DOHH2 (cell line): ENCODE results near the gene CRELD1.
"Not testable (repeated sequence)": the region's sequence is repeated elsewhere in the genome, so short reads cannot be mapped to it uniquely, and the experiment has no call there.

Experiments
- H3F3A ChIP-seq: fragments of 200-600 bp; sonication (generic), shearing (Covaris generic); 2 replicates; pipeline ENCODE4 v1.6.0; 2016; ENCODE audit warnings: antibody characterized with exemption, mild to moderate bottlenecking; ENCODE audit not compliant: control insufficient read depth, insufficient read depth
- H3K27ac ChIP-seq: fragments of 200-600 bp; sonication (generic); 2 replicates; pipeline ENCODE4 v1.5.1; 2014; ENCODE audit warnings: low read depth, mild to moderate bottlenecking, low read length, moderate library complexity
- H3K27me3 ChIP-seq: fragments of 200-600 bp; sonication (generic); 2 replicates; pipeline ENCODE4 v1.6.1; 2014; ENCODE audit warnings: mild to moderate bottlenecking, low read length, mixed read lengths; ENCODE audit not compliant: control insufficient read depth
- H3K36me3 ChIP-seq: fragments of 200-600 bp; sonication (generic); 2 replicates; pipeline ENCODE4 v1.6.1; 2014; ENCODE audit warnings: mild to moderate bottlenecking, low read length, moderate library complexity, mixed read lengths; ENCODE audit not compliant: control insufficient read depth
- H3K4me1 ChIP-seq: fragments of 200-600 bp; sonication (generic); 2 replicates; pipeline ENCODE4 v1.6.1; 2014; ENCODE audit warnings: mild to moderate bottlenecking, low read length, mixed read lengths; ENCODE audit not compliant: control insufficient read depth
- H3K4me2 ChIP-seq: fragments of 200-600 bp; sonication (generic); 2 replicates; pipeline ENCODE4 v1.6.0; 2014; ENCODE audit warnings: mild to moderate bottlenecking, low read length, moderate library complexity
- H3K4me3 ChIP-seq: fragments of 200-600 bp; sonication (generic); 2 replicates; pipeline ENCODE4 v1.5.1; 2014; ENCODE audit warnings: mild to moderate bottlenecking, low read length, mixed read lengths
- H3K79me2 ChIP-seq: fragments of 200-600 bp; sonication (generic); 2 replicates; pipeline ENCODE4 v1.6.1; 2014; ENCODE audit warnings: mild to moderate bottlenecking, low read length, mixed read lengths; ENCODE audit not compliant: control insufficient read depth
- H3K9me2 ChIP-seq: fragments of 200-600 bp; sonication (generic); replicated peaks from 2 replicates; pipeline ENCODE4 v1.6.1; 2014; ENCODE audit warnings: mild to moderate bottlenecking, low read length, mixed read lengths; ENCODE audit not compliant: control insufficient read depth
- H3K9me3 ChIP-seq: fragments of 200-600 bp; sonication (generic); 2 replicates; pipeline ENCODE4 v1.6.1; 2014; ENCODE audit warnings: antibody characterized with exemption, low read length, mixed read lengths; ENCODE audit not compliant: control insufficient read depth, insufficient read depth
- H4K20me1 ChIP-seq: fragments of 200-600 bp; sonication (generic); 2 replicates; pipeline ENCODE4 v1.6.0; 2014; ENCODE audit warnings: low read depth, mild to moderate bottlenecking, antibody characterized with exemption, low read length, moderate library complexity; ENCODE audit not compliant: control insufficient read depth, insufficient read depth
- EZH2phosphoT487 ChIP-seq: fragments of 200-600 bp; sonication (generic); IDR thresholded peaks from 2 replicates; pipeline ENCODE4 v1.6.1; 2017; ENCODE audit warnings: borderline replicate concordance, mild to moderate bottlenecking, antibody characterized with exemption, low read length, moderate library complexity, mixed read lengths
- TF ChIP-seq, protein P1 (sequence below): fragments of 200-600 bp; sonication (generic); IDR thresholded peaks from one replicate; pipeline ENCODE4 v1.5.1; 2014; ENCODE audit warnings: antibody characterized with exemption, mild to moderate bottlenecking, low read depth, low read length; ENCODE audit not compliant: poor library complexity, severe bottlenecking

CRELD1 gene

DNA sequence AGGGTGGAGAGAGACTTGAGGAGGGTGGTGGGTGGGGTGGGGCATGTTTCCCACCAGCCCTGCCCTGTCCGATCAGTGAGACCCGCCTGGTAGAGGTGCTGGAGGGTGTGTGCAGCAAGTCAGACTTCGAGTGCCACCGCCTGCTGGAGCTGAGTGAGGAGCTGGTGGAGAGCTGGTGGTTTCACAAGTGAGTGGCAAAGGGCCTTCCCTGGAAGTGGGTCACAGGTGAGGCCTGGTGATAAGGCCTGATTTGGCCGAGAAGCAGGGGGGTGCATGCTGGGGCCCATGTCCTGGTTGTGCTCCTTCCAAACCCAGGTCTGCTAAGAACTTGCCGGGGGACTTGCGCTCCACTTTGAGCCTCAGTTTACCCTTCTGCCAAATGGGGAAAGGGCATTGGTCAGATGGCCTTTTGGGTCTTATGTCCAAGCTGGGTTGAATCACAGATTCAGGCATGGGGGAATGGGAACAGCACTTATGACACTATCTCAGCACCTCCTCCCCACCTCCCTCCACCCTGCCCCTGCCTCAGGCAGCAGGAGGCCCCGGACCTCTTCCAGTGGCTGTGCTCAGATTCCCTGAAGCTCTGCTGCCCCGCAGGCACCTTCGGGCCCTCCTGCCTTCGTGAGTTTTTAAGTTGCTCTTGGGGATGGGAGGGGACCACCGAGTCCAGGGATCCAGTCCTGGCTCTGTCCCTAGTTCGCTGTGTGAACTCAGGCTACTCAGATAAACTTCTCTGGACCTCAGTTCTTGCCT lies 4.0 kb downstream of the CRELD1 start:
- Histone ChIP-seq H3K4me2 (no peak overlapping the region), H3K9me3 (no peaks in the 10 kb centered on the region), H4K20me1 (no peaks in the 10 kb centered on the region), H3K79me2 (peaks cover 22% of the 10 kb centered on the region), H3K4me1 (peaks cover 25% of the 10 kb centered on the region), H3K4me3 (no peak overlapping the region), H3K9me2 (no peaks in the 10 kb centered on the region), H3K27ac (no peak overlapping the region), H3F3A (no peaks in the 10 kb centered on the region), H3K36me3 (peaks cover 31% of the 10 kb centered on the region), H3K27me3 (no peaks in the 10 kb centered on the region)
- TF ChIP-seq, protein P1, sequence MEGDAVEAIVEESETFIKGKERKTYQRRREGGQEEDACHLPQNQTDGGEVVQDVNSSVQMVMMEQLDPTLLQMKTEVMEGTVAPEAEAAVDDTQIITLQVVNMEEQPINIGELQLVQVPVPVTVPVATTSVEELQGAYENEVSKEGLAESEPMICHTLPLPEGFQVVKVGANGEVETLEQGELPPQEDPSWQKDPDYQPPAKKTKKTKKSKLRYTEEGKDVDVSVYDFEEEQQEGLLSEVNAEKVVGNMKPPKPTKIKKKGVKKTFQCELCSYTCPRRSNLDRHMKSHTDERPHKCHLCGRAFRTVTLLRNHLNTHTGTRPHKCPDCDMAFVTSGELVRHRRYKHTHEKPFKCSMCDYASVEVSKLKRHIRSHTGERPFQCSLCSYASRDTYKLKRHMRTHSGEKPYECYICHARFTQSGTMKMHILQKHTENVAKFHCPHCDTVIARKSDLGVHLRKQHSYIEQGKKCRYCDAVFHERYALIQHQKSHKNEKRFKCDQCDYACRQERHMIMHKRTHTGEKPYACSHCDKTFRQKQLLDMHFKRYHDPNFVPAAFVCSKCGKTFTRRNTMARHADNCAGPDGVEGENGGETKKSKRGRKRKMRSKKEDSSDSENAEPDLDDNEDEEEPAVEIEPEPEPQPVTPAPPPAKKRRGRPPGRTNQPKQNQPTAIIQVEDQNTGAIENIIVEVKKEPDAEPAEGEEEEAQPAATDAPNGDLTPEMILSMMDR = no peak
- no peak for TF ChIP-seq EZH2phosphoT487

DNA sequence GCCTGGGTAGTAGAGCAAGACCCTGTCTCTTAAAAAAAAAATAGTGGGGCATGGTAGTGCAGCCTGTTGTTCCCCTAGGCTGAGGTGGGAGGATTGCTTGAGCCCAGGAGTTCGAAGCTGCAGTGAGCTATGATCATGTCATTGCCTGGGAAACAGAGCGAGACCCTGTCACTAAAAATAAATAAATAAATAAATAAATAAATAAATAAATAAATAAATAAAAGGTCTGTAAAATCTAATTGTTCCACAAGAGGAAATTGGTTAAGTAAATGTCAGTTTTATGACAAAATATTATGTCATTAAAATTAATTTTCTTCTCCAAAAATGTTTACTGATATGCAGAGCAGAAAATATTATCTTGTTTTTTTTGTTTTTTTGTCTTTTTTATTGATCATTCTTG lies 5.3 kb downstream of the CRELD1 start:
- Histone ChIP-seq H3F3A (no peaks in the 10 kb centered on the region), H3K27ac (no peak overlapping the region), H3K4me2 (no peak overlapping the region), H3K27me3 (no peaks in the 10 kb centered on the region), H3K9me2 (no peaks in the 10 kb centered on the region), H3K79me2 (peaks cover 21% of the 10 kb centered on the region), H3K36me3 (peaks cover 31% of the 10 kb centered on the region), H4K20me1 (no peaks in the 10 kb centered on the region), H3K9me3 (no peaks in the 10 kb centered on the region), H3K4me1 (peaks cover 20% of the 10 kb centered on the region), H3K4me3 (no peak overlapping the region)
- TF ChIP-seq EZH2phosphoT487 = no peak

DNA sequence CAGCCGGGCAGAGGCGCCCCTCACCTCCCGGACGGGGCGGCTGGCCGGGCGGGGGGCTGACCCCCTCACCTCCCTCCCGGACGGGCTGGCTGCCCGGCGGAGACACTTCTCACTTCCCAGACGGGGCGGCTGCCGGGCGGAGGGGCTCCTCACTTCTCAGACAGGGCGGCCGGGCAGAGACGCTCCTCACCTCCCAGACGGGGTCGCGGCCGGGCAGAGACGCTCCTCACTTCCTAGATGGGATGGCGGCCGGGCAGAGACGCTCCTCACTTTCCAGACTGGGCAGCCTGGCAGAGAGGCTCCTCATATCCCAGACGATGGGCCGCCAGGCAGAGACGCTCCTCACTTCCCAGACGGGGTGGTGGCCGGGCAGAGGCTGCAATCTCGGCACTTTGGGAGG lies 6.3 kb downstream of the CRELD1 start:
- H3K4me1 ChIP-seq = peaks cover 11% of the 10 kb centered on the region
- H3K4me2 ChIP-seq, H4K20me1 ChIP-seq, H3K27me3 ChIP-seq, H3K4me3 ChIP-seq, H3F3A ChIP-seq, H3K9me3 ChIP-seq, H3K9me2 ChIP-seq, H3K27ac ChIP-seq: not testable (repeated sequence)
- peaks cover 30% of the 10 kb centered on the region for H3K36me3 ChIP-seq
- H3K79me2 ChIP-seq = peaks cover 12% of the 10 kb centered on the region

DNA sequence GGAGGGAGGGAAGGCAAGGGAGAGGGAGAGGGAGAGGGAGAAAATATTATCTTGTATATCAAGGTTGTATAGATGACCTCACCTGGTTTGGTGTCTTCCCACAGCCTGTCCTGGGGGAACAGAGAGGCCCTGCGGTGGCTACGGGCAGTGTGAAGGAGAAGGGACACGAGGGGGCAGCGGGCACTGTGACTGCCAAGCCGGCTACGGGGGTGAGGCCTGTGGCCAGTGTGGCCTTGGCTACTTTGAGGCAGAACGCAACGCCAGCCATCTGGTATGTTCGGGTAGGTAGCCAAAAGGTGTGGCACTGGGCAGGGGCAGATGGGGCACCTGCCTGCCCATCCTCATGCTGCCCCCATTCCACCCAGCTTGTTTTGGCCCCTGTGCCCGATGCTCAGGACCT lies 7.1 kb downstream of the CRELD1 start:
- H3F3A ChIP-seq = no peaks in the 10 kb centered on the region
- TF ChIP-seq, protein P1 = no peak
- H3K79me2 ChIP-seq = peaks cover 4% of the 10 kb centered on the region; the same call in 1 of the 2 replicates
- peaks cover 22% of the 10 kb centered on the region for H3K36me3 ChIP-seq
- no peak overlapping the region for H3K27ac ChIP-seq
- H3K4me3 ChIP-seq = no peak overlapping the region
- no peaks in the 10 kb centered on the region for H3K9me2 ChIP-seq
- no peaks in the 10 kb centered on the region for H3K27me3 ChIP-seq
- no peak overlapping the region for H3K4me2 ChIP-seq
- H3K4me1 ChIP-seq = peaks cover 3% of the 10 kb centered on the region
- no peaks in the 10 kb centered on the region for H4K20me1 ChIP-seq
- no peaks in the 10 kb centered on the region for H3K9me3 ChIP-seq
